Measurements from ENCODE around the gene POMGNT1. TPM values are rescaled to one million over a fixed set of nuclear protein-coding genes. Genes with fewer than 3 reads are reported as not detected.
A peak's percentile ranks its signal among the peaks of the same experiment; 100 is the strongest.

The POMGNT1 gene
- total RNA-seq, 2 experiments from 2014 or later = 32.4 to 32.9 TPM

- Mint-ChIP-seq H3K4me3 (no peak overlapping the region), H3K27ac (no peak overlapping the region), H3K36me3 (ENCODE audit: low read depth) (no peaks in the 10 kb centered on the region), H3K9me3 (no peaks in the 10 kb centered on the region), H3K4me1 (ENCODE audit: low read depth) (peaks cover 8% of the 10 kb centered on the region), H3K27me3 (ENCODE audit: low read depth) (no peaks in the 10 kb centered on the region)
- intact Hi-C loops (cut with micrococcal nuclease) = loop anchor here (1.0 to 10.0 kb wide), 5 partner anchors 44 to 667 kb away; partner anchors contain the start of genes IPP and NASP
- CTCF ChIA-PET = interaction anchor here (0.6 to 9.7 kb wide), 14 partner anchors 12 to 831 kb away, joined by 3 to 98 read pairs (median 3); partner anchors contain the start of gene PIK3R3
- peak; percentile 82 for DNase-seq
Observed at GRCh38 chr1:46179138-46180081, 18.8 kb downstream of the POMGNT1 start.

DNA sequence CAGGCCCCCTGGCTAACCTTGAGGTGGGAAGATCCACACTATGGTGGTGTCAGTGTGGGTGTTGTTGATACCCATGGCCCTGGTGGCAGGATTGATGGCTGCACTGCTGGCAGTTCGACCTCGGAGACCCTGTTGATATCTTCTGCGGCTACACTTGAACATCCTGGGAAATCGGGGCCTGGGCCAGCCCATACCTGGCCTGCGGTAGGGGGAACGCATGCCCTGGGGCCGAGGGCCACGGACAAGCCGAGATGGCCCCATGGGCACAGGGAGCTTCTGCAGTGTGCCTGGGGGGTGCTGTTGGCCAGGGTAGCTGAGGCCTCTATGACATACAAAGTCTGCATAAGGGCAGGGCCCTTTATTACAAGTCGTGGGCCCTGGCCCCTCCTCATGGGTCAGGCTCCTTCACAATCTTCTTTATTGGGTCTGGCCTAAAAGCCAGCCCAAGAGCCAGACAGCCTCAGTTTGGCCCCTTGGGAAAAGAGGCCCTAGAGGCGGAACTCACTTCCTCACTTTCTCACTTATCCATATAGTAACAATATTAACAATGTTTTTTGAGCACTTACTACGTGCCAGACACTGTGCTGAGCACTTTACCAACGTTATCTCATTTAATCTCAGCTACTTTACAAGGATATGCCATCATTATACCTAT, 21.9 kb downstream of the POMGNT1 start, which contains the start of gene P3R3URF:
Gene P3R3URF, minus strand, starts transcription at position 278 of the 655 bp plus-strand sequence. Its CDS starts 17 bp downstream, at position 261.
- CTCF ChIA-PET = interaction anchor here (2.3 to 9.7 kb wide), 2 partner anchors 9 to 140 kb away, joined by 7 to 98 read pairs; no protein-coding TSS in a partner anchor
- H3K9me3 Mint-ChIP-seq = no peaks in the 10 kb centered on the region
- H3K4me1 Mint-ChIP-seq (ENCODE audit: low read depth) = no peaks in the 10 kb centered on the region
- intact Hi-C loops (cut with micrococcal nuclease) = loop anchor here (5.0 kb wide), 1 partner anchor 664 kb away; no protein-coding TSS in a partner anchor
- no peak within 1 kb of the TSS for H3K4me3 Mint-ChIP-seq
- H3K27ac Mint-ChIP-seq = no peak within 1 kb of the TSS
- DNase-seq = no peak
- no peaks in the 10 kb centered on the region for H3K27me3 Mint-ChIP-seq (ENCODE audit: low read depth)
- no peaks in the 10 kb centered on the region for H3K36me3 Mint-ChIP-seq (ENCODE audit: low read depth)

DNA sequence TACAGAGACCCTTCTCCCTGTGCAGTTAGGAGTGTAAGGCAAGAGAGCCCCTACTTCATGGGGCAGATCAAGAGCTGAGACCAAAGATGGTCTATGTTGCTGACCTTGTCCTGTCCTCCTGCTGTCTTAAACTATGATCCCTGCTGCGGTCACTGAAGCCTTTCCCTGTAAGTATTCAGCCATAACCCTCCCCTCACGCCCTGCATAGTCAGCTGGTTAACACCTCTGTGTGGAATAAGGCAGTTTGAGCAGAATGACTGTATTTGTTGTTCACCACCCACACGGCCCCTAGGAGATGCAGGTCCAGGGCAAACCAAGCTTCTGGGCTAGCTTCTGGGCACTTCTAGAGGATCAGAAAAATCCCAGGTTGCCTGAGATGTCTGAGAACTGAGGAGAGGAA, 23.0 kb downstream of the POMGNT1 start:
- Mint-ChIP-seq H3K36me3 (ENCODE audit: low read depth) (no peaks in the 10 kb centered on the region), H3K27ac (no peak overlapping the region), H3K4me3 (no peak overlapping the region), H3K4me1 (ENCODE audit: low read depth) (no peaks in the 10 kb centered on the region), H3K9me3 (no peaks in the 10 kb centered on the region), H3K27me3 (ENCODE audit: low read depth) (no peaks in the 10 kb centered on the region)
- peak; percentile 14 for DNase-seq
- CTCF ChIA-PET = no interaction called here
- intact Hi-C loops (cut with micrococcal nuclease) = loop anchor here (5.0 kb wide), 1 partner anchor 663 kb away; no protein-coding TSS in a partner anchor

GRCh38 chr1:46174448-46175231, 23.6 kb downstream of the POMGNT1 start, which contains the start of gene TSPAN1:
TSS of gene TSPAN1 (plus strand) at chr1:46175087. CDS start at chr1:46181108, 6,021 bp downstream.
- CTCF ChIA-PET = no interaction called here
- H3K36me3 Mint-ChIP-seq (ENCODE audit: low read depth) = no peaks in the 10 kb centered on the region
- no peaks in the 10 kb centered on the region for H3K9me3 Mint-ChIP-seq
- no peak for DNase-seq
- H3K4me1 Mint-ChIP-seq (ENCODE audit: low read depth) = no peaks in the 10 kb centered on the region
- no peak within 1 kb of the TSS for H3K4me3 Mint-ChIP-seq
- no peaks in the 10 kb centered on the region for H3K27me3 Mint-ChIP-seq (ENCODE audit: low read depth)
- no peak within 1 kb of the TSS for H3K27ac Mint-ChIP-seq
- intact Hi-C loops (cut with micrococcal nuclease) = loop anchor here (5.0 kb wide), 1 partner anchor 662 kb away; no protein-coding TSS in a partner anchor

- no peaks in the 10 kb centered on the region for H3K4me1 Mint-ChIP-seq (ENCODE audit: low read depth)
- H3K9me3 Mint-ChIP-seq = no peaks in the 10 kb centered on the region
- H3K4me3 Mint-ChIP-seq = no peak overlapping the region
- no peaks in the 10 kb centered on the region for H3K27me3 Mint-ChIP-seq (ENCODE audit: low read depth)
- no peaks in the 10 kb centered on the region for H3K36me3 Mint-ChIP-seq (ENCODE audit: low read depth)
- intact Hi-C loops (cut with micrococcal nuclease) = no loop called here
- no peak overlapping the region for H3K27ac Mint-ChIP-seq
- DNase-seq = no peak
- CTCF ChIA-PET = interaction anchor here (1.5 kb wide), 1 partner anchor 137 kb away, joined by 5 read pairs; no protein-coding TSS in a partner anchor
Observed at GRCh38 chr1:46173361-46173856, 24.8 kb downstream of the POMGNT1 start.

- CTCF ChIA-PET = interaction anchor here (0.6 to 0.9 kb wide), 3 partner anchors 11 to 701 kb away, joined by 3 read pairs; no protein-coding TSS in a partner anchor
- DNase-seq = no peak
- Mint-ChIP-seq H3K27me3 (ENCODE audit: low read depth) (peaks cover 4% of the 10 kb centered on the region), H3K4me3 (no peak overlapping the region), H3K27ac (no peak overlapping the region), H3K9me3 (no peaks in the 10 kb centered on the region), H3K4me1 (ENCODE audit: low read depth) (peaks cover 3% of the 10 kb centered on the region), H3K36me3 (ENCODE audit: low read depth) (no peaks in the 10 kb centered on the region)
- intact Hi-C loops (cut with micrococcal nuclease) = no loop called here
Observed at GRCh38 chr1:46172321-46172720, 25.9 kb downstream of the POMGNT1 start.

- Mint-ChIP-seq H3K27me3 (ENCODE audit: low read depth) (peaks cover 4% of the 10 kb centered on the region), H3K4me3 (no peak overlapping the region), H3K27ac (no peak overlapping the region), H3K36me3 (ENCODE audit: low read depth) (no peaks in the 10 kb centered on the region), H3K9me3 (no peaks in the 10 kb centered on the region), H3K4me1 (ENCODE audit: low read depth) (peaks cover 8% of the 10 kb centered on the region)
- intact Hi-C loops (cut with micrococcal nuclease) = no loop called here
- CTCF ChIA-PET = interaction anchor here (0.6 to 0.9 kb wide), 3 partner anchors 11 to 701 kb away, joined by 3 read pairs; no protein-coding TSS in a partner anchor
- DNase-seq = no peak
Observed at GRCh38 chr1:46171871-46172270, 26.4 kb downstream of the POMGNT1 start.

DNA sequence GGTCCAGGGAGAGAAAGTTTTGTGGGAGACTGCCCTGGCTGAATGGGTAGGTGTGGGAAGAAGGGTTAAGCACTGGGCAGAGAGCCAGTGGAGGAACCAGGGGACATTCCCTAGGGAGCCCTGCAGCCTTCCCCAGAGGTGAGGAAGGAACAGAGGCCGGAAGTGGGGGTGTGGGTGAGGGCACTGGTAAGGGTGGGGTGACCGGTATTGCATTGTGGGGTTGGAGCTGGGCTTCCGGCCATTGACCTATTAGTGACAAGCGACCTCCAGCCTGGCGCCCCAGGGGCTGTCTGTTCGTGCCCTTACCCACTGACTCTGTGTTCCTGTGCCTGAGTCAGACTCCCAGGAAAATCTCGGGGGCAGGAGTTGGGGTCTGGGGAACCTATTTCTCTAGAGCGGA, 26.9 kb downstream of the POMGNT1 start:
- H3K36me3 Mint-ChIP-seq (ENCODE audit: low read depth) = no peaks in the 10 kb centered on the region
- intact Hi-C loops (cut with micrococcal nuclease) = no loop called here
- no peaks in the 10 kb centered on the region for H3K9me3 Mint-ChIP-seq
- peaks cover 4% of the 10 kb centered on the region for H3K27me3 Mint-ChIP-seq (ENCODE audit: low read depth)
- DNase-seq = no peak
- peaks cover 12% of the 10 kb centered on the region for H3K4me1 Mint-ChIP-seq (ENCODE audit: low read depth)
- CTCF ChIA-PET = no interaction called here
- H3K27ac Mint-ChIP-seq = no peak overlapping the region
- H3K4me3 Mint-ChIP-seq = no peak overlapping the region

GRCh38 chr1:46169811-46170454, 28.3 kb downstream of the POMGNT1 start:
- intact Hi-C loops (cut with micrococcal nuclease) = no loop called here
- H3K9me3 Mint-ChIP-seq = no peaks in the 10 kb centered on the region

GRCh38 chr1:46168477-46168876, 29.8 kb downstream of the POMGNT1 start:
- Mint-ChIP-seq H3K27me3 (ENCODE audit: low read depth) (peaks cover 4% of the 10 kb centered on the region), H3K9me3 (no peaks in the 10 kb centered on the region), H3K36me3 (ENCODE audit: low read depth) (no peaks in the 10 kb centered on the region), H3K27ac (no peak overlapping the region), H3K4me1 (ENCODE audit: low read depth) (peaks cover 14% of the 10 kb centered on the region), H3K4me3 (no peak overlapping the region)
- CTCF ChIA-PET = interaction anchor here (0.6 kb wide), 2 partner anchors 13 to 609 kb away, joined by 3 to 4 read pairs; no protein-coding TSS in a partner anchor
- intact Hi-C loops (cut with micrococcal nuclease) = no loop called here
- no peak for DNase-seq

More at GRCh38 chr1:46169811-46170454, 28.3 kb downstream of the POMGNT1 start:
- CTCF ChIA-PET = interaction anchor here (1.3 to 1.5 kb wide), 2 partner anchors 14 to 131 kb away, joined by 3 read pairs; no protein-coding TSS in a partner anchor
- peaks cover 14% of the 10 kb centered on the region for H3K4me1 Mint-ChIP-seq (ENCODE audit: low read depth)
- no peak overlapping the region for H3K4me3 Mint-ChIP-seq
- peaks cover 4% of the 10 kb centered on the region for H3K27me3 Mint-ChIP-seq (ENCODE audit: low read depth)
- no peak for DNase-seq
- no peaks in the 10 kb centered on the region for H3K36me3 Mint-ChIP-seq (ENCODE audit: low read depth)
- H3K27ac Mint-ChIP-seq = no peak overlapping the region
